Measurements from ENCODE around the gene PLA2G4A. TPM values are rescaled to one million over a fixed set of nuclear protein-coding genes. Genes with fewer than 3 reads are reported as not detected.

The PLA2G4A gene
- total and polyA plus RNA-seq, 2 donors (not counting 1 experiment from before 2014, with no cell fraction given), result 0.15 TPM; not detected in 1

- CTCF ChIA-PET, result no interaction called here
Measured at GRCh38 chr1:186864296-186864695, 35.5 kb downstream of the PLA2G4A start.

GRCh38 chr1:186865253-186865652 is 36.5 kb downstream of the PLA2G4A start:
- intact Hi-C loops (cut with micrococcal nuclease), result no loop called here

More at GRCh38 chr1:186864296-186864695, 35.5 kb downstream of the PLA2G4A start:
- H3K79me2 ChIP-seq (ENCODE audit: control insufficient read depth, insufficient read depth, low read length), result no peaks in the 10 kb centered on the region
- no peak overlapping the region for H3K9ac ChIP-seq (ENCODE audit: low read length)
- POLR2A ChIA-PET, result no interaction called here
- no peak overlapping the region for H3K27ac Mint-ChIP-seq
- no peaks in the 10 kb centered on the region for H3K27me3 Mint-ChIP-seq
- no peaks in the 10 kb centered on the region for H3K4me1 Mint-ChIP-seq
- DNase-seq (no peak), ATAC-seq (ENCODE audit: low read depth) (no peak)
- H3K4me3 Mint-ChIP-seq, result no peak overlapping the region
- WGBS (ENCODE audit: insufficient coverage), result no CpG with 5 or more reads among the region's 1 CpG
- no peak overlapping the region for H3K4me2 ChIP-seq (replicated peaks; ENCODE audit: low read depth, low read length, poor library complexity, severe bottlenecking)
- no peaks in the 10 kb centered on the region for H3K27me3 ChIP-seq (replicated peaks in 1 of 4; ENCODE audit: control extremely low read depth in 1 of 4, control insufficient read depth in 3 of 4, insufficient read depth in 4 of 4, low read length in 3 of 4)
- H3K9me3 Mint-ChIP-seq (ENCODE audit: insufficient read depth), result no peaks in the 10 kb centered on the region
- H3K4me1 ChIP-seq (ENCODE audit: control insufficient read depth in 2 of 2, insufficient read depth in 2 of 2, low read length in 2 of 2), result no peaks in the 10 kb centered on the region
- no peak overlapping the region for H3K4me3 ChIP-seq (ENCODE audit: control extremely low read depth in 1 of 5, extremely low read depth in 1 of 5, insufficient read depth in 1 of 5, low read depth in 2 of 5, low read length in 4 of 5)
- intact Hi-C loops (cut with micrococcal nuclease), result no loop called here
- H3K36me3 ChIP-seq (replicated peaks in 1 of 2; ENCODE audit: control extremely low read depth in 1 of 2, control insufficient read depth in 1 of 2, extremely low read depth in 1 of 2, insufficient read depth in 2 of 2, low read length in 1 of 2), result no peaks in the 10 kb centered on the region
- no peak overlapping the region for H2AFZ ChIP-seq (ENCODE audit: insufficient read depth, low read depth, low read length, poor library complexity, severe bottlenecking)
- no peaks in the 10 kb centered on the region for H3K9me3 ChIP-seq (ENCODE audit: control extremely low read depth in 1 of 3, control insufficient read depth in 2 of 3, insufficient read depth in 1 of 3, low read length in 2 of 3)
- no peaks in the 10 kb centered on the region for H4K20me1 ChIP-seq (ENCODE audit: control insufficient read depth, insufficient read depth, low read length, poor library complexity, severe bottlenecking)
- no peak for TF ChIP-seq CTCF (IDR thresholded peaks at IDR 0.05)
- TF ChIP-seq EZH2 (IDR thresholded peaks at IDR 0.05; ENCODE audit: borderline replicate concordance, insufficient read depth, low read depth, low read length, poor library complexity, severe bottlenecking), result no peak
- H3K27ac ChIP-seq (ENCODE audit: low read length in 2 of 2), result no peak overlapping the region

More at GRCh38 chr1:186865253-186865652, 36.5 kb downstream of the PLA2G4A start:
- no peaks in the 10 kb centered on the region for H3K4me1 Mint-ChIP-seq
- Histone ChIP-seq H3K27ac (ENCODE audit: low read length in 2 of 2) (no peak overlapping the region), H3K9ac (ENCODE audit: low read length) (no peak overlapping the region), H3K4me3 (ENCODE audit: control extremely low read depth in 1 of 5, extremely low read depth in 1 of 5, insufficient read depth in 1 of 5, low read depth in 2 of 5, low read length in 4 of 5) (no peak overlapping the region), H3K36me3 (replicated peaks in 1 of 2; ENCODE audit: control extremely low read depth in 1 of 2, control insufficient read depth in 1 of 2, extremely low read depth in 1 of 2, insufficient read depth in 2 of 2, low read length in 1 of 2) (no peaks in the 10 kb centered on the region), H3K4me1 (ENCODE audit: control insufficient read depth in 2 of 2, insufficient read depth in 2 of 2, low read length in 2 of 2) (no peaks in the 10 kb centered on the region), H4K20me1 (ENCODE audit: control insufficient read depth, insufficient read depth, low read length, poor library complexity, severe bottlenecking) (no peaks in the 10 kb centered on the region), H2AFZ (ENCODE audit: insufficient read depth, low read depth, low read length, poor library complexity, severe bottlenecking) (no peak overlapping the region), H3K9me3 (ENCODE audit: control extremely low read depth in 1 of 3, control insufficient read depth in 2 of 3, insufficient read depth in 1 of 3, low read length in 2 of 3) (no peaks in the 10 kb centered on the region), H3K27me3 (replicated peaks in 1 of 4; ENCODE audit: control extremely low read depth in 1 of 4, control insufficient read depth in 3 of 4, insufficient read depth in 4 of 4, low read length in 3 of 4) (no peaks in the 10 kb centered on the region), H3K4me2 (replicated peaks; ENCODE audit: low read depth, low read length, poor library complexity, severe bottlenecking) (no peak overlapping the region), H3K79me2 (ENCODE audit: control insufficient read depth, insufficient read depth, low read length) (no peaks in the 10 kb centered on the region)
- H3K27ac Mint-ChIP-seq, result no peak overlapping the region
- no peak overlapping the region for H3K4me3 Mint-ChIP-seq
- H3K9me3 Mint-ChIP-seq (ENCODE audit: insufficient read depth), result no peaks in the 10 kb centered on the region
- no peaks in the 10 kb centered on the region for H3K27me3 Mint-ChIP-seq
- ChIA-PET POLR2A (no interaction called here), CTCF (no interaction called here)
- no CpG with 5 or more reads among the region's 1 CpG for WGBS (ENCODE audit: insufficient coverage)
- DNase-seq (no peak), ATAC-seq (ENCODE audit: low read depth) (no peak)
- TF ChIP-seq CTCF (IDR thresholded peaks at IDR 0.05) (no peak), EZH2 (IDR thresholded peaks at IDR 0.05; ENCODE audit: borderline replicate concordance, insufficient read depth, low read depth, low read length, poor library complexity, severe bottlenecking) (no peak)

Measured in B cell (primary cell).